AG08395 (cell line): ENCODE data around the gene BIVM.

Source experiments
- DNase-seq: peaks from one replicate; pipeline ENCODE4 v3.0.0; 2012; ENCODE audit warnings: mixed read lengths, low spot score

Gene BIVM

DNA sequence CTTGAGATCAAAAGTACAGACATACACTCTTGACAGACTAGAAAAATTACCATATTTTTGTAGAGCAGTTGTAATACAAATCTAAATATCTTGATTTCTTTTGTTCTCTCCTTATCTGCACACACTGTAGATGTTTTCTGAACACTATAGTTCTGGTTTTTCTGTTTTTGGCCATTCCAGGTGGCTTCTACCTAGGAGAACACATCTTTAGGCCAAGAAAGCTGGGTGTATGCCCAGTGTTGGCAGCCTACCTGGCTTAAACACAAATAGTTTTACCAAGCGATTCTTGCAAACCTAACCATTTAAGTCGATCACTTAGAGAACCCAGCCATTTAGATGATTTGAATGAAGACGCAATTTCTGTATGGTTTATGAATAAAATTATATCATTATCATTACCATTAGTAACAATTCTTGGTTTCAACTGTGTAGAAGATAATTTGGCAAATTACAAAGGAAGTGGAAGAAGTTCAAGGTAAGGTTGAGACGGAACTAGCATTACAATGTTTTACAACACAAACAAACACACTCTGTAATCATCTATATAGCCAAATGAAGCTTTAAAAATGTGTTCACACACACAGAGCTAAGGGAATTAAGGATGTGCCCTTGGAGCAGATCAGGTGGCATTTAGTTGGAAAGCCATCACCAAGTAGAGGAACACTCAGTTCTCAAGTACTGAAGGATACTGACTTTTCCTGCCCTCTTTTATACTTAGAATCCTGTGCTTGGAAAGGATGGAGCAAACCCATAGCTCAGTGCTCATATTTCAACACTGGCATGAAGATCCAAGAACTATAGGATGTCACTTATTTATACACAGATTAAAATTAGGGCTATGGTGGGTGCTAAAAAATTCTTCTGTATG, 83.1 kb downstream of the BIVM start:
- DNase-seq: no peak
